HCT116 (cell line): ENCODE results near the gene HK1. TPM values are rescaled to one million over a fixed set of nuclear protein-coding genes. Genes with fewer than 3 reads are reported as not detected.

Experiments used
- ATAC-seq: fragments of 200-7000 bp; cut with Tn5 transposase; 2 replicates; pipeline ENCODE4 v1.9.1; 2020; ENCODE audit warnings: mild to moderate bottlenecking, moderate library complexity
- BruUV-seq: library from RNA; stranded (reverse); fragments of 400-500 nt; replicated peaks from 2 replicates; lab custom pipeline; 2021; lab: Mats Ljungman, UMichigan
- CTCF ChIA-PET: fragments of 300-600 bp; sonication (Branson Sonifier 250); formaldehyde crosslinking; loops from one replicate; lab custom pipeline; 2021; ENCODE audit warnings: antibody characterized with exemption; lab: Charles Lee
- POLR2A ChIA-PET: fragments of 300-600, 350-600 bp; sonication (Branson Sonifier 250); formaldehyde crosslinking; loops from one replicate; lab custom pipeline; 2021; ENCODE audit warnings: antibody characterized with exemption; lab: Charles Lee
- RAD21 ChIA-PET, 2 experiments: fragments of 300-600 bp; sonication (Branson Sonifier 250); formaldehyde crosslinking; loops; one replicate each; lab custom pipeline; 2023; ENCODE audit warnings: low total read pairs in 2 of 2; ENCODE audit not compliant: uncharacterized antibody in 2 of 2, unreplicated experiment in 2 of 2, low non-redundant PET in 1 of 2; lab: Charles Lee
- DNase-seq: peaks from one replicate; pipeline ENCODE4 v3.0.0-alpha.2; 2010; ENCODE audit warnings: low read depth, low spot score
- H2AFZ ChIP-seq: fragments of 200-600 bp; shearing (Covaris generic), sonication (generic); 2 replicates; pipeline ENCODE4 v1.6.1; 2017; ENCODE audit warnings: low read depth, mixed run types, mixed read lengths, antibody characterized with exemption, low read length; ENCODE audit not compliant: poor library complexity, severe bottlenecking
- H3K27ac ChIP-seq: 2 replicates; pipeline ENCODE4 v1.5.1; 2012; ENCODE audit warnings: low read depth, low read length
- H3K27me3 ChIP-seq: fragments of 200-600 bp; sonication (generic); 2 replicates; pipeline ENCODE4 v1.6.1; 2016; ENCODE audit warnings: mixed run types, low read length, mixed read lengths; ENCODE audit not compliant: insufficient read depth
- H3K36me3 ChIP-seq, 2 experiments: fragments of 200-500 bp in 1 of 2; fragments of 200-600 bp in 1 of 2; sonication (Bioruptor generic) in 1 of 2; sonication (generic) in 1 of 2; 2 replicates each; pipeline versions ENCODE4 v1.5.1 to v1.6.1; 2014 to 2016; ENCODE audit warnings: low read length in 2 of 2, inconsistent platforms in 1 of 2, mixed read lengths in 1 of 2, mixed run types in 1 of 2; ENCODE audit not compliant: insufficient read depth in 2 of 2, control insufficient read depth in 1 of 2
- H3K4me1 ChIP-seq, 2 experiments: fragments of 200-600 bp in 1 of 2; sonication (generic) in 1 of 2; 2 replicates each; pipeline versions ENCODE4 v1.5.1 to v1.6.1; 2012 to 2017; ENCODE audit warnings: low read length in 2 of 2, inconsistent platforms in 1 of 2, mild to moderate bottlenecking in 1 of 2, mixed read lengths in 1 of 2, mixed run types in 1 of 2, moderate library complexity in 1 of 2; ENCODE audit not compliant: insufficient read depth in 2 of 2, control insufficient read depth in 1 of 2
- H3K4me2 ChIP-seq: fragments of 200-600 bp; sonication (generic); 2 replicates; pipeline ENCODE4 v1.6.1; 2017; ENCODE audit warnings: mixed run types, low read length, mixed read lengths
- H3K4me3 ChIP-seq, 2 experiments: fragments of 200-600 bp in 1 of 2; sonication (generic) in 1 of 2; replicated peaks in 1 of 2; 2 replicates each; pipeline ENCODE4 v1.5.1; 2011 to 2016; ENCODE audit warnings: low read length in 2 of 2, control low read depth in 1 of 2, low read depth in 1 of 2, mild to moderate bottlenecking in 1 of 2, mixed read lengths in 1 of 2, mixed run types in 1 of 2
- H3K79me2 ChIP-seq: fragments of 200-600 bp; sonication (generic); 2 replicates; pipeline ENCODE4 v1.6.1; 2017; ENCODE audit warnings: mild to moderate bottlenecking, mixed run types, low read length, moderate library complexity, mixed read lengths; ENCODE audit not compliant: insufficient read depth
- H3K9ac ChIP-seq: fragments of 200-600 bp; sonication (generic); 2 replicates; pipeline ENCODE4 v1.6.1; 2016; ENCODE audit warnings: low read length, mixed read lengths
- H3K9me2 ChIP-seq: fragments of 200-600 bp; sonication (generic), shearing (Covaris generic); 2 replicates; pipeline ENCODE4 v1.6.1; 2017; ENCODE audit warnings: mixed run types, mild to moderate bottlenecking, moderate library complexity; ENCODE audit not compliant: insufficient read depth
- H3K9me3 ChIP-seq, 2 experiments: fragments of 200-500 bp in 1 of 2; fragments of 200-600 bp in 1 of 2; sonication (Bioruptor generic) in 1 of 2; sonication (generic) in 1 of 2; 2 replicates each; pipeline ENCODE4 v1.6.1; 2014 to 2017; ENCODE audit warnings: low read length in 2 of 2, mixed read lengths in 2 of 2, inconsistent platforms in 1 of 2, low read depth in 1 of 2, mild to moderate bottlenecking in 1 of 2, mixed run types in 1 of 2, moderate library complexity in 1 of 2; ENCODE audit not compliant: control insufficient read depth in 1 of 2, insufficient read depth in 1 of 2
- H4K20me1 ChIP-seq: fragments of 200-600 bp; sonication (generic), shearing (Covaris generic); 2 replicates; pipeline ENCODE4 v1.6.1; 2017; ENCODE audit warnings: mixed run types, mild to moderate bottlenecking, moderate library complexity; ENCODE audit not compliant: insufficient read depth
- ELF1 ChIP-seq: IDR thresholded peaks from 2 replicates; pipeline ENCODE4 v1.6.1; 2012; ENCODE audit warnings: low read depth, borderline replicate concordance
- EZH2 ChIP-seq: fragments of 200-600 bp; sonication (generic); IDR thresholded peaks from 2 replicates; pipeline ENCODE4 v1.6.1; 2017; ENCODE audit warnings: antibody characterized with exemption, mixed run types
- JUND ChIP-seq: IDR thresholded peaks from 2 replicates; pipeline ENCODE4 v1.6.1; 2012
- MAX ChIP-seq: IDR thresholded peaks from 2 replicates; pipeline ENCODE4 v1.6.1; 2012
- POLR2AphosphoS5 ChIP-seq: IDR thresholded peaks from 2 replicates; pipeline ENCODE4 v1.6.1; 2011; ENCODE audit warnings: mild to moderate bottlenecking, low read depth, low read length, moderate library complexity
- REST ChIP-seq: IDR thresholded peaks from 2 replicates; pipeline ENCODE4 v1.6.1; 2012; ENCODE audit warnings: low read depth
- SRF ChIP-seq: IDR thresholded peaks from 2 replicates; pipeline ENCODE4 v1.6.1; 2012; ENCODE audit warnings: low read depth
- ZBTB33 ChIP-seq: IDR thresholded peaks from 2 replicates; pipeline ENCODE4 v1.6.1; 2011; ENCODE audit warnings: mild to moderate bottlenecking, low read length, moderate library complexity; ENCODE audit not compliant: insufficient replicate concordance; ENCODE audit errors: extremely low read depth
- intact Hi-C: fragments of 100-400 bp; cut with micrococcal nuclease; formaldehyde crosslinking; loops from 2 replicates; pipeline ENCODE4 v1.10.0; 2022
- total RNA-seq: library from RNA; stranded (reverse); gene quantifications from one replicate; pipeline ENCODE4 v1.2.1, GENCODE V29; 2021; ENCODE audit not compliant: unreplicated experiment

Gene HK1
- total RNA-seq, 1 experiment from 2014 or later = 50.3 TPM

GRCh38 chr10:69360485-69361302, 82.4 kb downstream of the HK1 start:
- peaks cover 0 to 4% of the 10 kb centered on the region in 2 experiments; a peak in 1 of 4 replicates for H3K36me3 ChIP-seq
- intact Hi-C loops = no loop called here
- no peak overlapping the region for H3K4me3 ChIP-seq
- H4K20me1 ChIP-seq = no peaks in the 10 kb centered on the region
- H3K9me3 ChIP-seq = no peaks in the 10 kb centered on the region
- ChIA-PET CTCF (no interaction called here), POLR2A (no interaction called here), RAD21 (no interaction called here)
- no peaks in the 10 kb centered on the region for H3K27me3 ChIP-seq
- H3K4me1 ChIP-seq = no peaks in the 10 kb centered on the region
- TF ChIP-seq EZH2 (no peak), REST (peak; percentile 29; the same call in 1 of the 2 replicates)
- H3K79me2 ChIP-seq = no peaks in the 10 kb centered on the region
- H2AFZ ChIP-seq = no peak overlapping the region
- no peaks in the 10 kb centered on the region for H3K9me2 ChIP-seq
- no peak overlapping the region for H3K9ac ChIP-seq
- H3K27ac ChIP-seq = no peak overlapping the region
- BruUV-seq = no TSS peak
- H3K4me2 ChIP-seq = no peak overlapping the region
- DNase-seq = no peak
- no peak for ATAC-seq

GRCh38 chr10:69361303-69361614, 83.0 kb downstream of the HK1 start:
- DNase-seq (no peak), ATAC-seq (no peak)
- no TSS peak for BruUV-seq
- H2AFZ ChIP-seq = no peak overlapping the region
- no peak overlapping the region for H3K27ac ChIP-seq
- H3K4me3 ChIP-seq = no peak overlapping the region
- H3K4me2 ChIP-seq = no peak overlapping the region
- H3K9me2 ChIP-seq = no peaks in the 10 kb centered on the region
- H3K79me2 ChIP-seq = no peaks in the 10 kb centered on the region
- H3K9me3 ChIP-seq = no peaks in the 10 kb centered on the region
- intact Hi-C loops = no loop called here
- no peak overlapping the region for H3K9ac ChIP-seq
- TF ChIP-seq ELF1 (no peak), MAX (no peak), SRF (no peak), ZBTB33 (no peak), POLR2AphosphoS5 (no peak), JUND (no peak)
- H4K20me1 ChIP-seq = no peaks in the 10 kb centered on the region
- peaks cover 0 to 4% of the 10 kb centered on the region in 2 experiments; a peak in 1 of 4 replicates for H3K36me3 ChIP-seq
- ChIA-PET CTCF (no interaction called here), RAD21 (no interaction called here), POLR2A (no interaction called here)
- H3K4me1 ChIP-seq = no peaks in the 10 kb centered on the region
- H3K27me3 ChIP-seq = no peaks in the 10 kb centered on the region
